Breast epithelium (tissue), 4 donors: ENCODE measurements around the gene PER3. TPM values are rescaled to one million over a fixed set of nuclear protein-coding genes. Genes with fewer than 3 reads are reported as not detected.

Experiments
- DNase-seq, 2 donors: peaks; one replicate each; pipeline ENCODE4 v3.0.0-alpha.2; 2019; ENCODE audit warnings: low spot score in 2 of 2
- H3K27ac ChIP-seq, 2 donors: fragments of 200-600 bp; sonication (generic) in 1 of 2; one replicate each; pipeline ENCODE4 v1.5.1; 2016 to 2019; ENCODE audit warnings: mild to moderate bottlenecking in 1 of 2
- H3K27me3 ChIP-seq, 2 donors: fragments of 200-600 bp; sonication (generic) in 1 of 2; one replicate each; pipeline versions ENCODE4 v1.5.1 to v1.6.0; 2017 to 2019; ENCODE audit warnings: control low read depth in 1 of 2, mild to moderate bottlenecking in 1 of 2
- H3K36me3 ChIP-seq: fragments of 200-600 bp; one replicate; pipeline ENCODE4 v1.5.1; 2019
- H3K4me1 ChIP-seq, 2 donors: fragments of 200-600 bp; sonication (generic); one replicate each; pipeline ENCODE4 v1.5.1; 2016 to 2019; ENCODE audit warnings: control low read depth in 1 of 2
- H3K4me3 ChIP-seq, 3 donors: fragments of 200-600 bp; sonication (generic); 1 replicate in 2 of 3; 2 replicates in 1 of 3; pipeline ENCODE4 v1.5.1; 2016 to 2019; ENCODE audit warnings: mild to moderate bottlenecking in 3 of 3, moderate library complexity in 2 of 3
- H3K9me3 ChIP-seq, 2 donors: fragments of 200-600 bp; sonication (generic) in 1 of 2; one replicate each; pipeline ENCODE4 v1.5.1; 2016 to 2019; ENCODE audit warnings: control low read depth in 1 of 2
- POLR2A ChIP-seq: fragments of 450-650 bp; IDR thresholded peaks from one replicate; pipeline ENCODE4 v1.6.1; 2016; ENCODE audit warnings: antibody characterized with exemption, mild to moderate bottlenecking, moderate library complexity
- POLR2AphosphoS5 ChIP-seq, 3 donors: sonication (generic); formaldehyde crosslinking; IDR thresholded peaks; one replicate each; pipeline ENCODE4 v1.6.1; 2017; ENCODE audit warnings: antibody characterized with exemption in 3 of 3
- intact Hi-C: fragments of 100-400 bp; cut with DNase I; formaldehyde crosslinking; loops from one replicate; pipeline ENCODE4 v1.15.1; 2023; ENCODE audit warnings: low total_unique reads
- total RNA-seq, 3 donors: library from RNA; depleted of rRNA; stranded (reverse); fragments of >200 nt; gene quantifications; one replicate each; pipeline ENCODE4 v1.1.0, GENCODE V29; 2016
- TF ChIP-seq, protein P1 (sequence below), 3 donors: fragments of 450-650 bp; IDR thresholded peaks; one replicate each; pipeline ENCODE4 v1.5.1; 2016 to 2017; ENCODE audit warnings: antibody characterized with exemption in 3 of 3, mild to moderate bottlenecking in 3 of 3, moderate library complexity in 3 of 3

Gene PER3
- total RNA-seq, 3 donors from 2014 or later, result 15.4 to 22.9 (median 16.0) TPM

DNA sequence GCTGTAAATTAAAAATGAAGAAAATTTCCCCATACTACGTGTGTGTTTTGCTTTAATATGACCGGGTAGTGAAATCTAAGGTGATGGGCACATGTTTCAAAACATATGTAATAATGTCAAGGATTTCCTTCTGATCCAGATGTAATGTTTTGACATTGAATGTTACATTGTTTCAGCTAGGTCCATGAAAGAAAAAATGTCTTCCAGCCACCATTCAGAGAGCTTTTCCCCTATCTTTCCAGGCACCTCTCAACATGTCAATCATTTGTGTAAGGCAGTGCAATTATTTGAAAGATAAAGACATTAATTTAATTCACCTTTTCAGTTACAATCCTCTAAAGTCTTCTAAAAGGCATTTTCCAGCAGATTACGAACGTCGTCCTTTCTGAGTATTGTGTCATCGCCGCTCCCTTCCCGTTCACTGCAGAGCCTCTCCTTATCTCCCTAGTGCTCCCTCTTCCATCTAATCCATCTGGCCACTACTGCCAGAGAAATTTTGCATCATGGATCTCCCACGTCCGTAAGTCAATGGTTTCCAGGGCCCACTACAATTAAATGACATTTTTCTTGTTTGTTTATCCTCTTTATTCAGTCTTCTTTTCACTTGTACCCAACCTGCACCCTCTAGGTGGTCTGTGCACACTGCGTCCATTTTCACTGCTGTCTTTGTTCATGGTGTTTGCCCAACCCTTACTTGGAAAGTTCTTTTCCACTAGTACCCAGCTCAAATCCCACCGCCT, 14.2 kb upstream of the PER3 start:
- Histone ChIP-seq H3K9me3 (no peaks in the 10 kb centered on the region), H3K4me1 (peaks cover 0 to 15% of the 10 kb centered on the region in 2 donors), H3K36me3 (peaks cover 2% of the 10 kb centered on the region), H3K4me3 (no peak overlapping the region), H3K27me3 (no peaks in the 10 kb centered on the region), H3K27ac (no peak overlapping the region)
- TF ChIP-seq, protein P1, sequence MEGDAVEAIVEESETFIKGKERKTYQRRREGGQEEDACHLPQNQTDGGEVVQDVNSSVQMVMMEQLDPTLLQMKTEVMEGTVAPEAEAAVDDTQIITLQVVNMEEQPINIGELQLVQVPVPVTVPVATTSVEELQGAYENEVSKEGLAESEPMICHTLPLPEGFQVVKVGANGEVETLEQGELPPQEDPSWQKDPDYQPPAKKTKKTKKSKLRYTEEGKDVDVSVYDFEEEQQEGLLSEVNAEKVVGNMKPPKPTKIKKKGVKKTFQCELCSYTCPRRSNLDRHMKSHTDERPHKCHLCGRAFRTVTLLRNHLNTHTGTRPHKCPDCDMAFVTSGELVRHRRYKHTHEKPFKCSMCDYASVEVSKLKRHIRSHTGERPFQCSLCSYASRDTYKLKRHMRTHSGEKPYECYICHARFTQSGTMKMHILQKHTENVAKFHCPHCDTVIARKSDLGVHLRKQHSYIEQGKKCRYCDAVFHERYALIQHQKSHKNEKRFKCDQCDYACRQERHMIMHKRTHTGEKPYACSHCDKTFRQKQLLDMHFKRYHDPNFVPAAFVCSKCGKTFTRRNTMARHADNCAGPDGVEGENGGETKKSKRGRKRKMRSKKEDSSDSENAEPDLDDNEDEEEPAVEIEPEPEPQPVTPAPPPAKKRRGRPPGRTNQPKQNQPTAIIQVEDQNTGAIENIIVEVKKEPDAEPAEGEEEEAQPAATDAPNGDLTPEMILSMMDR (IDR thresholded peaks at IDR 0.05), result no peak
- TF ChIP-seq POLR2AphosphoS5 (IDR thresholded peaks at IDR 0.05), result no peak
- TF ChIP-seq POLR2A, result no peak
- intact Hi-C loops, result no loop called here
- DNase-seq, result no peak

DNA sequence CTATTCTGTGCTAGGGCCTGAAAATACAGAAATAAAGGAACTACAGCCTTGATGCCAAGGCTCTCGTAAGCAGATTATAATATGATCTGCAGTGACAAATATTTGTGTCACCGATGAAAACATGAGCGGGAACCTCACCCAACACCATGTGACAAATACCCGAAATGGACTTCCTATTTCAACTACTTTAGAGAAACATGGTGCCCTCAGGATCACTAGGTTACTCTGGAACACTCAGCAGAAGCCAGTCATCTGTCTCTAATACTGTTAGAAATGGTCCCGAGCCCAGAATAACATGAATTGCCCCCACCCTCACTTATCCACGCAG, 13.5 kb upstream of the PER3 start:
- TF ChIP-seq, protein P1 (IDR thresholded peaks at IDR 0.05), result no peak
- TF ChIP-seq POLR2A, result no peak
- no peak for TF ChIP-seq POLR2AphosphoS5 (IDR thresholded peaks at IDR 0.05)
- Histone ChIP-seq H3K27ac (peak overlapping the region; percentile 95 to 96), H3K4me1 (peaks cover 0 to 15% of the 10 kb centered on the region in 2 donors), H3K27me3 (no peaks in the 10 kb centered on the region), H3K4me3 (peak overlapping the region; percentile 80 to 99 (median 99)), H3K36me3 (peaks cover 3% of the 10 kb centered on the region), H3K9me3 (no peaks in the 10 kb centered on the region)
- no peak for DNase-seq
- intact Hi-C loops, result no loop called here

DNA sequence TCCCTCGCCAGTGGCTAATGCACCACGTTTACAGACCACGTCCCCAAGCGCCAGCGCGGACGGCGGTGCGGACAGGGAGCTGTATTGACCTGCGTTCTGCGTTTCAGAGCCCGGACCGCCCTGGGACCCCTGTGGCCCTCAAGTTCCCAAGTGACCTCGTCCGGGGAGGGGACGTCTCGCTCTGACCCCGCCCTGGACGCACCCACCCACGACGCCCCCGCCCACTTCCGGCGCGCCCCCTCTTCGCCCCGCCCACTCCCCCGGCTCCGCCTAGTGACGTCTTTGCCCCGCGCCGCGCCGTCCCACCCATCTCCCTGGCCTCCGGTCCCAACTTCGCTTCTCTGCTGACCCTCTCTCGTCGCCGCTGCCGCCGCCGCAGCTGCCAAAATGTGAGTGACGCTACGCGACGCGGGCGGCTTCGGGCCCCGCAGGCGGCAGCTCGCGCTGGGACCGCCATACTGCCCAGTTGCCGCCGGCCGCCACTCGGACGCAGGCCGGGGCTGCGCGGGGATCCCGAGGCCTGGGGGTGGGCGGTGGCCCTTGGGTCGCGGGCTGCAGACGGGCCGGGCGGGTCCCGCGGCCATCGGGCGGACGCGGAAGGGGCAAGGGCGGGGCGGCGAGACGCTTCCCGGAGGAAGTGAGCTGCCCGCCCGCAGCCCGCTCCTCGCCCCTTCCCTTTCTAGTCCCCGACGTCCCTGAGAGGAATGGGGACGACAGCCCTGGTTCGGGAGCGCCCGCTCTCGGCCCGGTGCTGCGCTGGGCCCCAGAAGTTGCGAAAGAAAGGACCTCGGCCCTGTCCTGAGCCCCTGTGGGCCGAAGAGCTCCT, 12.9 kb upstream of the PER3 start, which contains the start of gene VAMP3:
Gene VAMP3, plus strand, starts transcription at position 300 of the 826 bp plus-strand sequence. Its CDS starts 88 bp downstream, at position 388.
- Histone ChIP-seq H3K4me3 (peak within 1 kb of the TSS; percentile 80 to 99 (median 99)), H3K36me3 (peaks cover 3% of the 10 kb centered on the region), H3K27me3 (no peaks in the 10 kb centered on the region), H3K4me1 (peaks cover 0 to 15% of the 10 kb centered on the region in 2 donors), H3K9me3 (no peaks in the 10 kb centered on the region), H3K27ac (peak within 1 kb of the TSS; percentile 95 to 96)
- DNase-seq, result peak; percentile 75 to 91
- TF ChIP-seq POLR2AphosphoS5 (IDR thresholded peaks at IDR 0.05), result peak in 2 of 3 donors; percentile 85 to 89
- TF ChIP-seq, protein P1 (IDR thresholded peaks at IDR 0.05), result no peak
- intact Hi-C loops, result no loop called here

DNA sequence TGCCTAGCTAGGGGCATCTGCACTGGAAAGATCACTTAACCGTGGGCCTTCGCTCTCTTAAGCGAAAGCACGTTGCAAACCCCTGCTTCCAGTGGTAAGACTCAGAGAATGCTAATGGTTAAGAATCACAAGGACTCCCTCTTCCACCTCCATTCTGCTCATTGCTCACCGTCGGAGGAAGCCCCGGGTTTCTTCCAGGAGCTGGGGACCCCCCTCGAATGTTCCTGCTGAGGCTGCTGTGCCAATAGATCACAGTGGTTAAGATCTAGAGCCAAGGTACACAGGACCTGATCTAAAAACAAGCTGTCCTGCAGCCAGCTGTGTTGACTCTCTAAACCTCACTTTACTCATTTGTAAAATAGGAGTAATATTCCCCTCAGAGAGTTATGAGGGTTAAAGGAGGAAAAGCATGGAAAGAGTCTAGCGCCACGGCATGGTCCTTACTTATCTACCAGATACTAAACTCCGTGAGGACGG, 12.2 kb upstream of the PER3 start:
- TF ChIP-seq, protein P1 (IDR thresholded peaks at IDR 0.05), result no peak
- TF ChIP-seq POLR2A (no peak), POLR2AphosphoS5 (IDR thresholded peaks at IDR 0.05) (no peak)
- no peaks in the 10 kb centered on the region for H3K27me3 ChIP-seq
- intact Hi-C loops, result no loop called here
- peaks cover 0 to 15% of the 10 kb centered on the region in 2 donors for H3K4me1 ChIP-seq
- peaks cover 3% of the 10 kb centered on the region for H3K36me3 ChIP-seq
- no peaks in the 10 kb centered on the region for H3K9me3 ChIP-seq
- H3K27ac ChIP-seq, result peak overlapping the region; percentile 95 to 96
- DNase-seq, result no peak
- peak overlapping the region; percentile 80 to 99 (median 99) for H3K4me3 ChIP-seq

DNA sequence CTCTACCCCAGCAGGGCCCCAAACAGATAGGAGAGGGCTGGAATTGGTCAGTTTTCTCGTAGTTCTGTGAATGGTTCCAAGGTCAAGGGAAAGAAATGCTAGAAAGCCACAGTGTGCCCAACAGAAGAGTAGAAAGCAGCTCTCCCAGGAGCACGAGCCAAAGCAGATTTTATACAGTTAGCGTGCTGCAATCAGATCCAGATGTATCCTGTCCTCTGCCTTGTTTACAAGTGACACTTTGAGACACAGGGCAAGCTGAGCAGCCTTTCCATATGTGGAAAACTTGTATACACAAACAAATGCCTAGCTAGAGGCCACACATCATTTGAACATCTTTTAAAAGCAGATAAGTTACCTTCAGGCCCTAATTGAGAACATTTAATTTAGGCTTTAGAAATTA, 6.5 kb upstream of the PER3 start:
- TF ChIP-seq POLR2A, result no peak
- no peak for TF ChIP-seq POLR2AphosphoS5 (IDR thresholded peaks at IDR 0.05)
- TF ChIP-seq, protein P1 (IDR thresholded peaks at IDR 0.05), result no peak
- Histone ChIP-seq H3K9me3 (no peaks in the 10 kb centered on the region), H3K27ac (no peak overlapping the region), H3K36me3 (peaks cover 3% of the 10 kb centered on the region), H3K27me3 (no peaks in the 10 kb centered on the region), H3K4me1 (peaks cover 0 to 8% of the 10 kb centered on the region in 2 donors), H3K4me3 (no peak overlapping the region)
- intact Hi-C loops, result no loop called here
- DNase-seq, result no peak
